HG02938 (cell line): Measurements from ENCODE around the gene LRP2.
"Not testable (repeated sequence)": the region's sequence is repeated elsewhere in the genome, so short reads cannot be mapped to it uniquely, and the experiment has no call there.

Experiments used
- ATAC-seq: cut with Tn5 transposase; IDR thresholded peaks from one replicate; pipeline ENCODE4 v1.9.1; 2021; ENCODE audit warnings: mild to moderate bottlenecking, moderate library complexity; ENCODE audit not compliant: unreplicated experiment

LRP2 gene

GRCh38 chr2:169348321-169349024 is 13.9 kb downstream of the LRP2 start:
- ATAC-seq, result no peak

- no peak for ATAC-seq
These were observed 16.6 kb downstream of the LRP2 start for GRCh38 chr2:169345486-169346437.

GRCh38 chr2:169344736-169345485 is 17.4 kb downstream of the LRP2 start:
- ATAC-seq, result no peak

- no peak for ATAC-seq
These were observed 19.1 kb downstream of the LRP2 start for GRCh38 chr2:169343202-169343601.

GRCh38 chr2:169339657-169340056 is 22.7 kb downstream of the LRP2 start:
- ATAC-seq, result no peak

GRCh38 chr2:169336695-169337094 is 25.6 kb downstream of the LRP2 start:
- no peak for ATAC-seq

- ATAC-seq, result no peak
These were observed 31.7 kb downstream of the LRP2 start for GRCh38 chr2:169330555-169331198.

- no peak for ATAC-seq
These were observed 32.4 kb downstream of the LRP2 start for GRCh38 chr2:169329688-169330554.

- no peak for ATAC-seq
These were observed 33.5 kb downstream of the LRP2 start for GRCh38 chr2:169328785-169329184.

GRCh38 chr2:169327837-169328236 is 34.5 kb downstream of the LRP2 start:
- ATAC-seq, result not testable (repeated sequence)

GRCh38 chr2:169325886-169326285 is 36.4 kb downstream of the LRP2 start:
- ATAC-seq, result not testable (repeated sequence)

- no peak for ATAC-seq
These were observed 37.6 kb downstream of the LRP2 start for GRCh38 chr2:169324581-169325260.

- no peak for ATAC-seq
These were observed 38.5 kb downstream of the LRP2 start for GRCh38 chr2:169323841-169324240.

GRCh38 chr2:169320561-169320960 is 41.8 kb downstream of the LRP2 start:
- no peak for ATAC-seq

GRCh38 chr2:169315357-169315756 is 47.0 kb downstream of the LRP2 start:
- ATAC-seq, result no peak

GRCh38 chr2:169308349-169308748 is 54.0 kb downstream of the LRP2 start:
- not testable (repeated sequence) for ATAC-seq

GRCh38 chr2:169304689-169305088 is 57.6 kb downstream of the LRP2 start:
- not testable (repeated sequence) for ATAC-seq

- ATAC-seq, result no peak
These were observed 58.6 kb downstream of the LRP2 start for GRCh38 chr2:169303579-169304305.

- ATAC-seq, result no peak
These were observed 60.0 kb downstream of the LRP2 start for GRCh38 chr2:169302364-169302763.
